AG04450 (cell line): ENCODE results near the gene TMEM175. TPM values are rescaled to one million over a fixed set of nuclear protein-coding genes. Genes with fewer than 3 reads are reported as not detected.
A peak's percentile ranks its signal among the peaks of the same experiment; 100 is the strongest.

Experiments used
- CTCF ChIA-PET: fragments of 300-600, 350-600 bp; formaldehyde crosslinking; extraction: SDS; loops from one replicate; lab custom pipeline; 2022; ENCODE audit warnings: antibody characterized with exemption, inconsistent platforms; lab: Charles Lee
- POLR2A ChIA-PET: fragments of 350-600 bp; formaldehyde crosslinking; extraction: SDS; loops from one replicate; lab custom pipeline; 2021; ENCODE audit warnings: antibody characterized with exemption, inconsistent platforms; lab: Yijun Ruan, JAX
- DNase-seq: peaks from one replicate; pipeline ENCODE4 v3.0.0-alpha.2; 2011; ENCODE audit warnings: low read depth, low spot score
- H3K27ac ChIP-seq: one replicate; pipeline ENCODE4 v1.5.1; 2012; ENCODE audit warnings: low read depth, low read length, control low read depth
- H3K27me3 ChIP-seq: one replicate; pipeline ENCODE4 v1.6.0; 2012; ENCODE audit warnings: low read length; ENCODE audit not compliant: control insufficient read depth, insufficient read depth
- H3K4me3 ChIP-seq: 2 replicates; pipeline ENCODE4 v1.5.1; 2011; ENCODE audit warnings: mild to moderate bottlenecking, low read depth, low read length, control low read depth
- H3K9me3 ChIP-seq: 2 replicates; pipeline ENCODE4 v1.5.1; 2012; ENCODE audit warnings: low read length; ENCODE audit not compliant: control insufficient read depth, insufficient read depth
- CTCF ChIP-seq: IDR thresholded peaks from 2 replicates; pipeline ENCODE4 v1.5.1; 2011; ENCODE audit warnings: low read depth, low read length, control low read depth, inconsistent platforms
- polyA plus RNA-seq: library from polyadenylated mRNA; depleted of rRNA; stranded (reverse); fragments of >200 nt; gene quantifications from 2 replicates; pipeline ENCODE4 v1.2.3, GENCODE V29; 2011

Gene TMEM175
- polyA plus RNA-seq, 1 experiment: 27.9 TPM

- ChIA-PET CTCF (no interaction called here), POLR2A (no interaction called here)
- no peak overlapping the region for H3K4me3 ChIP-seq
- H3K27me3 ChIP-seq: no peaks in the 10 kb centered on the region
- TF ChIP-seq CTCF: no peak
- DNase-seq: no peak
- H3K9me3 ChIP-seq: no peaks in the 10 kb centered on the region; the same call in 1 of the 2 replicates
- no peak overlapping the region for H3K27ac ChIP-seq
Observed at GRCh38 chr4:984336-985054, 52.2 kb downstream of the TMEM175 start.

DNA sequence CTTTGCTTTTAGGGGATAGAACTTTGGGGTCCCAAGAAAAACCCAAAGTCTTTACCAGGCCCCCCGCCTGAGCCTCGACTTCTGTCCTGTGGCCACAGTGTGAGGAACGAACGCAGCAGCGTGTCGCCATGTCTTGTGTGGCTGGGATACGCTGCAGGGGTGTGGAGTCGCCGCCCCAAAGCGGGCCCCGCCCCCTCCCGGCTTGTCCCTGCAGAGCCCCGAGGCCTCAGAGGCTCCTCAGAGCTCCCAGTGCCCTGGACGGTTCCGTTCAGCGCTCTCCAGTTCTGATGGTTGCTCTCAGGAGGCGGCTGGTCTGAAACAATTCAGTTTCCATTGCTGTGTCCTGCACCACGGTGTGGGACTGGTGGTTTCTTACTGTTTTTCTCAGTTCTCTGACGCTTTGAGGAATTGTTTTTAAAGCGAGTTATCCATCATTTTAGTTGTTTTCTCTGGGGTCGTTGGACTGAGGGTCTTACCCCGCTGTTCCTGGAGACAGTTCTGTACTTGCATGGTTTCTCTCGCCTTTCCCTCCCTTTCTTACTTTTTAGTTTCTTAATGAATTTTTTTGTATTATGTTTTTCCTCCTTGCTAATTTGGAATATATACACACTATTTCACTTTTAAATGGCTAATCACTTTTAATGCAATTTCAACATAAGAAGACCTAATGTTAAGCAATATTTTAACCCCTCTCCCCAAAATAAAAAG lies 53.0 kb downstream of the TMEM175 start:
- no peak for DNase-seq
- peak overlapping the region; percentile 20; the same call in 1 of the 2 replicates for H3K4me3 ChIP-seq

GRCh38 chr4:986428-986878 lies 54.2 kb downstream of the TMEM175 start:
- no peak for DNase-seq
- H3K4me3 ChIP-seq: peak overlapping the region; percentile 72
- H3K27ac ChIP-seq: no peak overlapping the region
- ChIA-PET CTCF (interaction anchor here (0.6 to 1.2 kb wide), 4 partner anchors 15 to 245 kb away, joined by 3 read pairs; no protein-coding TSS in a partner anchor), POLR2A (interaction anchor here (1.0 to 1.2 kb wide), 2 partner anchors 12 to 57 kb away, joined by 3 read pairs; no protein-coding TSS in a partner anchor)
- no peak for TF ChIP-seq CTCF
- no peaks in the 10 kb centered on the region for H3K27me3 ChIP-seq
- peaks cover 5% of the 10 kb centered on the region; the same call in 1 of the 2 replicates for H3K9me3 ChIP-seq

More for the DNA sequence above, 53.0 kb downstream of the TMEM175 start:
- H3K27me3 ChIP-seq: no peaks in the 10 kb centered on the region
- peaks cover 4% of the 10 kb centered on the region; the same call in 1 of the 2 replicates for H3K9me3 ChIP-seq
- no peak overlapping the region for H3K27ac ChIP-seq
- CTCF ChIA-PET: no interaction called here
- TF ChIP-seq CTCF: no peak
- POLR2A ChIA-PET: no interaction called here

DNA sequence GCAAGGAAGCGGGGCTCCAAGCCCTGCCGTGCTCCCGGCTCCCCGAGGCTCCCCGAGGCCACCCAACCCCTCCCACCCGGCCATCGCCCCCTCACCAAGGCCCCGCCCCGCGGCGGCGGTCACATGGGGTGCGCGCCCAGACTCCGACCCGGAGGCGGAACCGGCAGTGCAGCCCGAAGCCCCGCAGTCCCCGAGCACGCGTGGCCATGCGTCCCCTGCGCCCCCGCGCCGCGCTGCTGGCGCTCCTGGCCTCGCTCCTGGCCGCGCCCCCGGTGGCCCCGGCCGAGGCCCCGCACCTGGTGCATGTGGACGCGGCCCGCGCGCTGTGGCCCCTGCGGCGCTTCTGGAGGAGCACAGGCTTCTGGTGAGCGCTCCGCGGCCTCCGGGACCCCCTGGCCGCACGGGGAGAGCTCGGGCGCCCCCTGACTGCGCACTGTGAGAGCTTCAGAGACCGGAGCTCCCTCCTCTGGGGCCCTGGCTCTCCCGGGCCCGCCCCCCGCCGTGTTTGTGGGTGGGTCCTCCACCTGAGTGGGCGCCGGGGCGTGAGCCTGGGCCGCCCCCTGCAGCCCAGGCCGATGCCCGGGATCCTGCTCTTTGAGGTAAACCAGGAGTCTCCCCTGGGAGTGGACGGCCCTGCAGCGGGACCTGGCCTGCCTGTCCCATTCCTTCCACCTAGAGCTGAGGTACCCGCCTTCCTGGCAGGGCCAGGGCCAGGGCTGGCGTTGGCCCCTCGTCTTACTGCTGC lies 54.8 kb downstream of the TMEM175 start, which contains the start of gene IDUA:
TSS of gene IDUA (plus strand) at position 166 of the 745 bp plus-strand sequence. CDS start at position 207, 41 bp downstream.
- Histone ChIP-seq H3K9me3 (peaks cover 5% of the 10 kb centered on the region; the same call in 1 of the 2 replicates), H3K27ac (no peak within 1 kb of the TSS), H3K27me3 (no peaks in the 10 kb centered on the region), H3K4me3 (peak within 1 kb of the TSS; percentile 72)
- POLR2A ChIA-PET: interaction anchor here (0.6 to 1.6 kb wide), 4 partner anchors 12 to 57 kb away, joined by 3 to 4 read pairs (median 3); no protein-coding TSS in a partner anchor
- CTCF ChIA-PET: interaction anchor here (0.5 to 1.2 kb wide), 7 partner anchors 7 to 246 kb away, joined by 3 to 6 read pairs (median 5); no protein-coding TSS in a partner anchor
- DNase-seq: no peak
- TF ChIP-seq CTCF: peak; percentile 58
